ENCODE results near the gene SPATA2L. TPM values are rescaled to one million over a fixed set of nuclear protein-coding genes. Genes with fewer than 3 reads are reported as not detected.

SPATA2L gene
- total and polyA plus RNA-seq, 2 of the 13 experiments (the other 11 are each of a cell fraction or from before 2014, with no cell fraction given), result 9.1 to 20.7 TPM

DNA sequence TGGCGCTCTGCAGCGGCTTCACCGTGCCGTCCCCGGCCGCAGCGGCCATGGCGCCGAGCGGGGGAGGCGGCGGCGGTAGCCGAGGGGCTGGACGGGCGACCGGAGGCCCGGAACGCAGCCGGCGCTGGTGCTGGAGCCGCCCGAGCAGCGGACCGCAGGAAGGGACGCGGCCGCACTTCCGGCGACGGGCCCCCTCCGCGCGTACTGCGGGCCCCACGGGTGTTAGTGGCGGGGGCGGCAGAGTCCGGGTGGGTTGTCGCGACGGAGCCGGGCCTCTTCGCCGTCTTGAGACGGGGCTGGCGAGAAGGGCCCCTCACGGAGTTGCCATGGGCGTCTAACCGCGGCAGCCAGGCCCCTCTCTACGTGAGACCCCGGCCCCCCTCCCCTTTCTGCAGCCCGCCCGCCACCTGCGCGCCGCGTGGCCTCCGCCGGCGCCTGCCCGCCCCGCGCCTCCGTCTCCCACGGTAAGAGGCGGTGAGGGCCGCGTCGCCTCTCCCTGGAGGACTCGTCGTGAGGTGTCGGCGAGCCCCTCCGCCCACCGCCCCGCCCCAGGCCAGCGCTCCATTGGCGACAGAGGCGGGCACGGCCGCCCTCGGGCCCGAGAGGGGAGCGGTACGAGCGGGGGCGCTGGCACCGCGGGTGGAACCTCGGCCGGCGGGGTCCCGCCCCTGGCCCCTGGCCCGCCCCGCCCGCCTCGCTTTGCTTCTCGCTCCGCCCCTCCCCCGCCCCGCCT is 19.5 kb upstream of the SPATA2L start, which contains the start of the genes VPS9D1 and ZNF276 (continued):
- TF ChIP-seq, protein P1, sequence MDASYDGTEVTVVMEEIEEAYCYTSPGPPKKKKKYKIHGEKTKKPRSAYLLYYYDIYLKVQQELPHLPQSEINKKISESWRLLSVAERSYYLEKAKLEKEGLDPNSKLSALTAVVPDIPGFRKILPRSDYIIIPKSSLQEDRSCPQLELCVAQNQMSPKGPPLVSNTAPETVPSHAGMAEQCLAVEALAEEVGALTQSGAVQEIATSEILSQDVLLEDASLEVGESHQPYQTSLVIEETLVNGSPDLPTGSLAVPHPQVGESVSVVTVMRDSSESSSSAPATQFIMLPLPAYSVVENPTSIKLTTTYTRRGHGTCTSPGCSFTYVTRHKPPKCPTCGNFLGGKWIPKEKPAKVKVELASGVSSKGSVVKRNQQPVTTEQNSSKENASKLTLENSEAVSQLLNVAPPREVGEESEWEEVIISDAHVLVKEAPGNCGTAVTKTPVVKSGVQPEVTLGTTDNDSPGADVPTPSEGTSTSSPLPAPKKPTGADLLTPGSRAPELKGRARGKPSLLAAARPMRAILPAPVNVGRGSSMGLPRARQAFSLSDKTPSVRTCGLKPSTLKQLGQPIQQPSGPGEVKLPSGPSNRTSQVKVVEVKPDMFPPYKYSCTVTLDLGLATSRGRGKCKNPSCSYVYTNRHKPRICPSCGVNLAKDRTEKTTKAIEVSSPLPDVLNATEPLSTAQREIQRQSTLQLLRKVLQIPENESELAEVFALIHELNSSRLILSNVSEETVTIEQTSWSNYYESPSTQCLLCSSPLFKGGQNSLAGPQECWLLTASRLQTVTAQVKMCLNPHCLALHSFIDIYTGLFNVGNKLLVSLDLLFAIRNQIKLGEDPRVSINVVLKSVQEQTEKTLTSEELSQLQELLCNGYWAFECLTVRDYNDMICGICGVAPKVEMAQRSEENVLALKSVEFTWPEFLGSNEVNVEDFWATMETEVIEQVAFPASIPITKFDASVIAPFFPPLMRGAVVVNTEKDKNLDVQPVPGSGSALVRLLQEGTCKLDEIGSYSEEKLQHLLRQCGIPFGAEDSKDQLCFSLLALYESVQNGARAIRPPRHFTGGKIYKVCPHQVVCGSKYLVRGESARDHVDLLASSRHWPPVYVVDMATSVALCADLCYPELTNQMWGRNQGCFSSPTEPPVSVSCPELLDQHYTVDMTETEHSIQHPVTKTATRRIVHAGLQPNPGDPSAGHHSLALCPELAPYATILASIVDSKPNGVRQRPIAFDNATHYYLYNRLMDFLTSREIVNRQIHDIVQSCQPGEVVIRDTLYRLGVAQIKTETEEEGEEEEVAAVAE (CRISPR knock-in tag; IDR thresholded peaks at IDR 0.05; ENCODE audit: borderline replicate concordance), result no peak
- TF ChIP-seq NBN (conservative IDR thresholded peaks at IDR 0.05), result no peak
- 0 out of 2 replicates have a peak, but pooled peaks have one; percentile 1 for TF ChIP-seq REXO4 (CRISPR knock-in tag; IDR thresholded peaks at IDR 0.05; ENCODE audit: borderline replicate concordance)
- no peak for TF ChIP-seq ZNF7 (CRISPR knock-in tag; IDR thresholded peaks at IDR 0.05)
- TF ChIP-seq ZNF329 (CRISPR knock-in tag; IDR thresholded peaks at IDR 0.05; ENCODE audit: low read depth), result peak; percentile 93
- TF ChIP-seq SMAD3 (CRISPR knock-in tag; IDR thresholded peaks at IDR 0.05), result 0 out of 2 replicates have a peak, but pooled peaks have one; percentile 37
- 0 out of 2 replicates have a peak, but pooled peaks have one; percentile 45 for TF ChIP-seq AHR (CRISPR knock-in tag; IDR thresholded peaks at IDR 0.05)
- TF ChIP-seq SSRP1 (CRISPR knock-in tag; IDR thresholded peaks at IDR 0.05), result no peak
- TF ChIP-seq, protein P2, sequence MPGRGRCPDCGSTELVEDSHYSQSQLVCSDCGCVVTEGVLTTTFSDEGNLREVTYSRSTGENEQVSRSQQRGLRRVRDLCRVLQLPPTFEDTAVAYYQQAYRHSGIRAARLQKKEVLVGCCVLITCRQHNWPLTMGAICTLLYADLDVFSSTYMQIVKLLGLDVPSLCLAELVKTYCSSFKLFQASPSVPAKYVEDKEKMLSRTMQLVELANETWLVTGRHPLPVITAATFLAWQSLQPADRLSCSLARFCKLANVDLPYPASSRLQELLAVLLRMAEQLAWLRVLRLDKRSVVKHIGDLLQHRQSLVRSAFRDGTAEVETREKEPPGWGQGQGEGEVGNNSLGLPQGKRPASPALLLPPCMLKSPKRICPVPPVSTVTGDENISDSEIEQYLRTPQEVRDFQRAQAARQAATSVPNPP (CRISPR knock-in tag; IDR thresholded peaks at IDR 0.05), result no peak; the same call in none of the 2 replicates
- no peak for TF ChIP-seq TCF7L2 (IDR thresholded peaks at IDR 0.05; ENCODE audit: low read depth, low read length)
- TF ChIP-seq, protein P3, sequence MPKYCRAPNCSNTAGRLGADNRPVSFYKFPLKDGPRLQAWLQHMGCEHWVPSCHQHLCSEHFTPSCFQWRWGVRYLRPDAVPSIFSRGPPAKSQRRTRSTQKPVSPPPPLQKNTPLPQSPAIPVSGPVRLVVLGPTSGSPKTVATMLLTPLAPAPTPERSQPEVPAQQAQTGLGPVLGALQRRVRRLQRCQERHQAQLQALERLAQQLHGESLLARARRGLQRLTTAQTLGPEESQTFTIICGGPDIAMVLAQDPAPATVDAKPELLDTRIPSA (CRISPR knock-in tag; IDR thresholded peaks at IDR 0.05; ENCODE audit: borderline replicate concordance), result peak; percentile 71; the same call in 1 of the 2 replicates
- no peak for TF ChIP-seq FOXJ3 (CRISPR knock-in tag; IDR thresholded peaks at IDR 0.05; ENCODE audit: borderline replicate concordance)
- peak; percentile 67 for TF ChIP-seq KDM5B (CRISPR knock-in tag; IDR thresholded peaks at IDR 0.05; ENCODE audit: borderline replicate concordance)
- peak; percentile 45 for TF ChIP-seq ZNF24 (IDR thresholded peaks at IDR 0.05)
- TF ChIP-seq, protein P4, sequence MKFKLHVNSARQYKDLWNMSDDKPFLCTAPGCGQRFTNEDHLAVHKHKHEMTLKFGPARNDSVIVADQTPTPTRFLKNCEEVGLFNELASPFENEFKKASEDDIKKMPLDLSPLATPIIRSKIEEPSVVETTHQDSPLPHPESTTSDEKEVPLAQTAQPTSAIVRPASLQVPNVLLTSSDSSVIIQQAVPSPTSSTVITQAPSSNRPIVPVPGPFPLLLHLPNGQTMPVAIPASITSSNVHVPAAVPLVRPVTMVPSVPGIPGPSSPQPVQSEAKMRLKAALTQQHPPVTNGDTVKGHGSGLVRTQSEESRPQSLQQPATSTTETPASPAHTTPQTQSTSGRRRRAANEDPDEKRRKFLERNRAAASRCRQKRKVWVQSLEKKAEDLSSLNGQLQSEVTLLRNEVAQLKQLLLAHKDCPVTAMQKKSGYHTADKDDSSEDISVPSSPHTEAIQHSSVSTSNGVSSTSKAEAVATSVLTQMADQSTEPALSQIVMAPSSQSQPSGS (CRISPR knock-in tag; IDR thresholded peaks at IDR 0.05), result peak; percentile 74; the same call in 1 of the 2 replicates
- TF ChIP-seq, protein P5, sequence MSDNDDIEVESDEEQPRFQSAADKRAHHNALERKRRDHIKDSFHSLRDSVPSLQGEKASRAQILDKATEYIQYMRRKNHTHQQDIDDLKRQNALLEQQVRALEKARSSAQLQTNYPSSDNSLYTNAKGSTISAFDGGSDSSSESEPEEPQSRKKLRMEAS (IDR thresholded peaks at IDR 0.05), result peak; percentile 96
